HEK293 (cell line): Measurements from ENCODE around the gene TRA2A.
A peak's percentile ranks its signal among the peaks of the same experiment; 100 is the strongest.

Experiments used
- GLIS2 ChIP-seq: fragments of 450-650 bp; formaldehyde crosslinking; IDR thresholded peaks from 2 replicates; pipeline ENCODE4 v1.5.1; 2016; ENCODE audit warnings: missing biosample characterization, missing genetic modification characterization
- MZF1 ChIP-seq: fragments of 450-650 bp; formaldehyde crosslinking; IDR thresholded peaks from 2 replicates; pipeline ENCODE4 v1.5.1; 2017; ENCODE audit warnings: missing biosample characterization, missing genetic modification characterization, borderline replicate concordance
- RBAK ChIP-seq: fragments of 450-650 bp; formaldehyde crosslinking; IDR thresholded peaks from 2 replicates; pipeline ENCODE4 v1.5.1; 2016; ENCODE audit warnings: missing biosample characterization, missing genetic modification characterization
- ZBTB48 ChIP-seq: fragments of 450-650 bp; formaldehyde crosslinking; IDR thresholded peaks from 2 replicates; pipeline ENCODE4 v1.5.1; 2016; ENCODE audit warnings: missing biosample characterization, missing genetic modification characterization
- ZEB2 ChIP-seq: fragments of 450-650 bp; formaldehyde crosslinking; IDR thresholded peaks from 2 replicates; pipeline ENCODE4 v1.5.1; 2016; ENCODE audit warnings: missing biosample characterization, missing genetic modification characterization
- ZFHX2 ChIP-seq: fragments of 450-650 bp; formaldehyde crosslinking; conservative IDR thresholded peaks from 2 replicates; pipeline ENCODE4 v1.5.1; 2016; ENCODE audit warnings: missing biosample characterization, missing genetic modification characterization
- ZFP37 ChIP-seq: fragments of 450-650 bp; formaldehyde crosslinking; IDR thresholded peaks from 2 replicates; pipeline ENCODE4 v1.5.1; 2016; ENCODE audit warnings: missing biosample characterization, missing genetic modification characterization
- ZFP69B ChIP-seq: fragments of 450-650 bp; formaldehyde crosslinking; IDR thresholded peaks from 2 replicates; pipeline ENCODE4 v1.5.1; 2016; ENCODE audit warnings: missing biosample characterization, missing genetic modification characterization
- ZNF138 ChIP-seq: fragments of 450-650 bp; formaldehyde crosslinking; IDR thresholded peaks from 2 replicates; pipeline ENCODE4 v1.5.1; 2016; ENCODE audit warnings: missing biosample characterization, missing genetic modification characterization, borderline replicate concordance
- ZNF202 ChIP-seq: fragments of 450-650 bp; formaldehyde crosslinking; IDR thresholded peaks from 2 replicates; pipeline ENCODE4 v1.5.1; 2016; ENCODE audit warnings: missing biosample characterization, missing genetic modification characterization, borderline replicate concordance
- ZNF529 ChIP-seq: fragments of 450-650 bp; formaldehyde crosslinking; IDR thresholded peaks from 2 replicates; pipeline ENCODE4 v1.5.1; 2017; ENCODE audit warnings: missing genetic modification characterization, missing biosample characterization; ENCODE audit not compliant: insufficient replicate concordance
- ZNF596 ChIP-seq: fragments of 450-650 bp; IDR thresholded peaks from 2 replicates; pipeline ENCODE4 v1.5.0; 2018; ENCODE audit warnings: missing biosample characterization, mild to moderate bottlenecking, missing genetic modification characterization, moderate library complexity
- ZNF610 ChIP-seq: fragments of 450-650 bp; formaldehyde crosslinking; IDR thresholded peaks from 2 replicates; pipeline ENCODE4 v1.5.1; 2016; ENCODE audit warnings: missing biosample characterization, missing genetic modification characterization, borderline replicate concordance
- ZNF626 ChIP-seq: fragments of 450-650 bp; sonication (Bioruptor Pico); formaldehyde crosslinking; IDR thresholded peaks from 2 replicates; pipeline ENCODE4 v1.5.1; 2018; ENCODE audit warnings: missing biosample characterization, missing genetic modification characterization, inconsistent platforms
- ZNF629 ChIP-seq: fragments of 450-650 bp; formaldehyde crosslinking; IDR thresholded peaks from 2 replicates; pipeline ENCODE4 v1.5.1; 2017; ENCODE audit warnings: missing biosample characterization, missing genetic modification characterization
- ZNF776 ChIP-seq: fragments of 450-650 bp; formaldehyde crosslinking; IDR thresholded peaks from 2 replicates; pipeline ENCODE4 v1.5.0; 2017; ENCODE audit warnings: missing biosample characterization, missing genetic modification characterization, borderline replicate concordance
- ZNF785 ChIP-seq: fragments of 450-650 bp; formaldehyde crosslinking; IDR thresholded peaks from 2 replicates; pipeline ENCODE4 v1.5.1; 2016; ENCODE audit warnings: missing biosample characterization, missing genetic modification characterization
- TF ChIP-seq, protein P1 (sequence below): fragments of 450-650 bp; formaldehyde crosslinking; IDR thresholded peaks from 2 replicates; pipeline ENCODE4 v1.5.1; 2016; ENCODE audit warnings: missing biosample characterization, missing genetic modification characterization
- TF ChIP-seq, protein P2 (sequence below): fragments of 450-650 bp; formaldehyde crosslinking; IDR thresholded peaks from 2 replicates; pipeline ENCODE4 v1.5.1; 2016; ENCODE audit warnings: missing biosample characterization, missing genetic modification characterization, borderline replicate concordance
- TF ChIP-seq, protein P3 (sequence below): fragments of 450-650 bp; formaldehyde crosslinking; IDR thresholded peaks from 2 replicates; pipeline ENCODE4 v1.5.1; 2017; ENCODE audit warnings: missing biosample characterization, missing genetic modification characterization
- TF ChIP-seq, protein P4 (sequence below): fragments of 450-650 bp; formaldehyde crosslinking; IDR thresholded peaks from 2 replicates; pipeline ENCODE4 v1.5.1; 2016; ENCODE audit warnings: missing biosample characterization, missing genetic modification characterization
- TF ChIP-seq, protein P5 (sequence below): fragments of 450-650 bp; formaldehyde crosslinking; IDR thresholded peaks from 2 replicates; pipeline ENCODE4 v1.5.1; 2016; ENCODE audit warnings: missing biosample characterization, missing genetic modification characterization, low read depth
- TF ChIP-seq, protein P6 (sequence below): fragments of 450-650 bp; formaldehyde crosslinking; IDR thresholded peaks from 2 replicates; pipeline ENCODE4 v1.5.1; 2016; ENCODE audit warnings: missing biosample characterization, missing genetic modification characterization
- TF ChIP-seq, protein P7 (sequence below): fragments of 450-650 bp; formaldehyde crosslinking; optimal IDR thresholded peaks from 2 replicates; pipeline ENCODE3; 2016; ENCODE audit warnings: missing biosample characterization, mild to moderate bottlenecking, missing genetic modification characterization
- TF ChIP-seq, protein P8 (sequence below): fragments of 450-650 bp; formaldehyde crosslinking; IDR thresholded peaks from 2 replicates; pipeline ENCODE4; 2016; ENCODE audit warnings: missing biosample characterization, missing genetic modification characterization

Gene TRA2A

DNA sequence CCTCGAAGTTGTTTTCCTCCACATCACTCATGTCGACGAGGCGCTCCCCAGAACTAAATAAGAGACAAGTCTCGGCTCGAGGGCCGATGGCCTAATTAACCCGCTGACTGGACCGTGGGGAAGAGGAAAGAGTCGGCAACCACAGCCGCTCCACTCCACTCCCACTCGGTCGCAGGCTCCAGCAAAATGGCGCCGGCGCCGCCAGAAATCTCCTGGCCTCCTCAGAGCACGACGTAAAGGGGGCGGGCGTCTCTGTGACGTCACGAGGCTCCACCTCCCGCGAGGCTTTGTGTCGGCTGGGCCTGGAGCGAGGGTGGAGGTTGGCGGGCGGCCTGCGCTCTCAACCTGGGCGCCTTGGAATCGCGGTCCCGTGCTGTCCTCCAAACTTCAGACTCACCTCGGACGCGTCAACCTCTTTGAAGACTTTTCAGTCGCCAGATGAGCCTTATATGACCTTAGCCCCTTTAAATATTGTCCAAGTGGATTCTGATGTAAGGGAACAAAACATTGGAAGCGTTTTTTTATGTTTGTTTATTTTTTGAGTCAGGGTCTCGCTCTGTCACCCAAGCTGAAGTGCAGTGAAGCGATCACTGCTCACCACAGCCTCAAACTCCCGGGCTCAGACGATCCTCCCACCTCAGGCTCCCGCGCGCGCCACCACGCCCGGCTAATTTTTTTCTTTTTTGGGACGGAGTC lies at the start of gene TRA2A (continued):
- TF ChIP-seq ZNF596 (tag by site-specific recombination) (0 out of 2 replicates have a peak, but pooled peaks have one; percentile 17), ZFHX2 (tag by site-specific recombination) (peak; percentile 29), ZBTB48 (peak; percentile 10; the same call in 1 of the 2 replicates), ZNF202 (no peak), ZNF138 (tag by site-specific recombination) (no peak), ZEB2 (tag by site-specific recombination) (peak; percentile 69), ZFP37 (tag by site-specific recombination) (0 out of 2 replicates have a peak, but pooled peaks have one; percentile 22), ZNF529 (tag by site-specific recombination) (no peak), ZNF629 (tag by site-specific recombination) (peak; percentile 96), RBAK (tag by site-specific recombination) (no peak), ZNF610 (0 out of 2 replicates have a peak, but pooled peaks have one; percentile 38), ZNF626 (tag by site-specific recombination) (no peak), ZFP69B (tag by site-specific recombination) (no peak), ZNF785 (tag by site-specific recombination) (no peak), MZF1 (tag by site-specific recombination) (0 out of 2 replicates have a peak, but pooled peaks have one; percentile 13), GLIS2 (tag by site-specific recombination) (peak; percentile 35; the same call in 1 of the 2 replicates), ZNF776 (tag by site-specific recombination) (no peak)
- TF ChIP-seq, protein P1, sequence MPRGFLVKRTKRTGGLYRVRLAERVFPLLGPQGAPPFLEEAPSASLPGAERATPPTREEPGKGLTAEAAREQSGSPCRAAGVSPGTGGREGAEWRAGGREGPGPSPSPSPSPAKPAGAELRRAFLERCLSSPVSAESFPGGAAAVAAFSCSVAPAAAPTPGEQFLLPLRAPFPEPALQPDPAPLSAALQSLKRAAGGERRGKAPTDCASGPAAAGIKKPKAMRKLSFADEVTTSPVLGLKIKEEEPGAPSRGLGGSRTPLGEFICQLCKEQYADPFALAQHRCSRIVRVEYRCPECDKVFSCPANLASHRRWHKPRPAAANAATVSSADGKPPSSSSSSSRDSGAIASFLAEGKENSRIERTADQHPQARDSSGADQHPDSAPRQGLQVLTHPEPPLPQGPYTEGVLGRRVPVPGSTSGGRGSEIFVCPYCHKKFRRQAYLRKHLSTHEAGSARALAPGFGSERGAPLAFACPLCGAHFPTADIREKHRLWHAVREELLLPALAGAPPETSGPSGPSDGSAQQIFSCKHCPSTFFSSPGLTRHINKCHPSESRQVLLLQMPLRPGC (tag by site-specific recombination) = no peak
- TF ChIP-seq, protein P2, sequence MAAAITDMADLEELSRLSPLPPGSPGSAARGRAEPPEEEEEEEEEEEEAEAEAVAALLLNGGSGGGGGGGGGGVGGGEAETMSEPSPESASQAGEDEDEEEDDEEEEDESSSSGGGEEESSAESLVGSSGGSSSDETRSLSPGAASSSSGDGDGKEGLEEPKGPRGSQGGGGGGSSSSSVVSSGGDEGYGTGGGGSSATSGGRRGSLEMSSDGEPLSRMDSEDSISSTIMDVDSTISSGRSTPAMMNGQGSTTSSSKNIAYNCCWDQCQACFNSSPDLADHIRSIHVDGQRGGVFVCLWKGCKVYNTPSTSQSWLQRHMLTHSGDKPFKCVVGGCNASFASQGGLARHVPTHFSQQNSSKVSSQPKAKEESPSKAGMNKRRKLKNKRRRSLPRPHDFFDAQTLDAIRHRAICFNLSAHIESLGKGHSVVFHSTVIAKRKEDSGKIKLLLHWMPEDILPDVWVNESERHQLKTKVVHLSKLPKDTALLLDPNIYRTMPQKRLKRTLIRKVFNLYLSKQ (tag by site-specific recombination) = no peak
- TF ChIP-seq, protein P3, sequence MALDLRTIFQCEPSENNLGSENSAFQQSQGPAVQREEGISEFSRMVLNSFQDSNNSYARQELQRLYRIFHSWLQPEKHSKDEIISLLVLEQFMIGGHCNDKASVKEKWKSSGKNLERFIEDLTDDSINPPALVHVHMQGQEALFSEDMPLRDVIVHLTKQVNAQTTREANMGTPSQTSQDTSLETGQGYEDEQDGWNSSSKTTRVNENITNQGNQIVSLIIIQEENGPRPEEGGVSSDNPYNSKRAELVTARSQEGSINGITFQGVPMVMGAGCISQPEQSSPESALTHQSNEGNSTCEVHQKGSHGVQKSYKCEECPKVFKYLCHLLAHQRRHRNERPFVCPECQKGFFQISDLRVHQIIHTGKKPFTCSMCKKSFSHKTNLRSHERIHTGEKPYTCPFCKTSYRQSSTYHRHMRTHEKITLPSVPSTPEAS (tag by site-specific recombination) = no peak
- TF ChIP-seq, protein P4, sequence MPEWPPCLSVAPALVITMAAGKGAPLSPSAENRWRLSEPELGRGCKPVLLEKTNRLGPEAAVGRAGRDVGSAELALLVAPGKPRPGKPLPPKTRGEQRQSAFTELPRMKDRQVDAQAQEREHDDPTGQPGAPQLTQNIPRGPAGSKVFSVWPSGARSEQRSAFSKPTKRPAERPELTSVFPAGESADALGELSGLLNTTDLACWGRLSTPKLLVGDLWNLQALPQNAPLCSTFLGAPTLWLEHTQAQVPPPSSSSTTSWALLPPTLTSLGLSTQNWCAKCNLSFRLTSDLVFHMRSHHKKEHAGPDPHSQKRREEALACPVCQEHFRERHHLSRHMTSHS = no peak
- TF ChIP-seq, protein P5, sequence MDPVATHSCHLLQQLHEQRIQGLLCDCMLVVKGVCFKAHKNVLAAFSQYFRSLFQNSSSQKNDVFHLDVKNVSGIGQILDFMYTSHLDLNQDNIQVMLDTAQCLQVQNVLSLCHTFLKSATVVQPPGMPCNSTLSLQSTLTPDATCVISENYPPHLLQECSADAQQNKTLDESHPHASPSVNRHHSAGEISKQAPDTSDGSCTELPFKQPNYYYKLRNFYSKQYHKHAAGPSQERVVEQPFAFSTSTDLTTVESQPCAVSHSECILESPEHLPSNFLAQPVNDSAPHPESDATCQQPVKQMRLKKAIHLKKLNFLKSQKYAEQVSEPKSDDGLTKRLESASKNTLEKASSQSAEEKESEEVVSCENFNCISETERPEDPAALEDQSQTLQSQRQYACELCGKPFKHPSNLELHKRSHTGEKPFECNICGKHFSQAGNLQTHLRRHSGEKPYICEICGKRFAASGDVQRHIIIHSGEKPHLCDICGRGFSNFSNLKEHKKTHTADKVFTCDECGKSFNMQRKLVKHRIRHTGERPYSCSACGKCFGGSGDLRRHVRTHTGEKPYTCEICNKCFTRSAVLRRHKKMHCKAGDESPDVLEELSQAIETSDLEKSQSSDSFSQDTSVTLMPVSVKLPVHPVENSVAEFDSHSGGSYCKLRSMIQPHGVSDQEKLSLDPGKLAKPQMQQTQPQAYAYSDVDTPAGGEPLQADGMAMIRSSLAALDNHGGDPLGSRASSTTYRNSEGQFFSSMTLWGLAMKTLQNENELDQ (tag by site-specific recombination) = no peak
- TF ChIP-seq, protein P6, sequence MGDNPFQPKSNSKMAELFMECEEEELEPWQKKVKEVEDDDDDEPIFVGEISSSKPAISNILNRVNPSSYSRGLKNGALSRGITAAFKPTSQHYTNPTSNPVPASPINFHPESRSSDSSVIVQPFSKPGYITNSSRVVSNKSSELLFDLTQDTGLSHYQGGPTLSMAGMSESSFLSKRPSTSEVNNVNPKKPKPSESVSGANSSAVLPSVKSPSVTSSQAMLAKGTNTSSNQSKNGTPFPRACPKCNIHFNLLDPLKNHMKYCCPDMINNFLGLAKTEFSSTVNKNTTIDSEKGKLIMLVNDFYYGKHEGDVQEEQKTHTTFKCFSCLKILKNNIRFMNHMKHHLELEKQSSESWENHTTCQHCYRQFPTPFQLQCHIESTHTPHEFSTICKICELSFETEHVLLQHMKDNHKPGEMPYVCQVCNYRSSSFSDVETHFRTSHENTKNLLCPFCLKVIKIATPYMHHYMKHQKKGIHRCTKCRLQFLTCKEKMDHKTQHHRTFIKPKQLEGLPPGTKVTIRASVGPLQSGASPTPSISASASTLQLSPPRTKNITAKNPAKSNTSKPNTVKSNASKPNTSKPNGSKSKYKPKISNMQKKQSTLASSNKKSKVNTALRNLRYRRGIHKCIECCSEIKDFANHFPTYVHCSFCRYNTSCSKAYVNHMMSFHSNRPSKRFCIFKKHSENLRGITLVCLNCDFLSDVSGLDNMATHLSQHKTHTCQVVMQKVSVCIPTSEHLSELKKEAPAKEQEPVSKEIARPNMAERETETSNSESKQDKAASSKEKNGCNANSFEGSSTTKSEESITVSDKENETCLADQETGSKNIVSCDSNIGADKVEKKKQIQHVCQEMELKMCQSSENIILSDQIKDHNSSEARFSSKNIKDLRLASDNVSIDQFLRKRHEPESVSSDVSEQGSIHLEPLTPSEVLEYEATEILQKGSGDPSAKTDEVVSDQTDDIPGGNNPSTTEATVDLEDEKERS (tag by site-specific recombination) = 0 out of 2 replicates have a peak, but pooled peaks have one; percentile 28
- TF ChIP-seq, protein P7, sequence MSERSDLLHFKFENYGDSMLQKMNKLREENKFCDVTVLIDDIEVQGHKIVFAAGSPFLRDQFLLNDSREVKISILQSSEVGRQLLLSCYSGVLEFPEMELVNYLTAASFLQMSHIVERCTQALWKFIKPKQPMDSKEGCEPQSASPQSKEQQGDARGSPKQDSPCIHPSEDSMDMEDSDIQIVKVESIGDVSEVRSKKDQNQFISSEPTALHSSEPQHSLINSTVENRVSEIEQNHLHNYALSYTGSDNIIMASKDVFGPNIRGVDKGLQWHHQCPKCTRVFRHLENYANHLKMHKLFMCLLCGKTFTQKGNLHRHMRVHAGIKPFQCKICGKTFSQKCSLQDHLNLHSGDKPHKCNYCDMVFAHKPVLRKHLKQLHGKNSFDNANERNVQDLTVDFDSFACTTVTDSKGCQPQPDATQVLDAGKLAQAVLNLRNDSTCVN = peak; percentile 48
- TF ChIP-seq, protein P8, sequence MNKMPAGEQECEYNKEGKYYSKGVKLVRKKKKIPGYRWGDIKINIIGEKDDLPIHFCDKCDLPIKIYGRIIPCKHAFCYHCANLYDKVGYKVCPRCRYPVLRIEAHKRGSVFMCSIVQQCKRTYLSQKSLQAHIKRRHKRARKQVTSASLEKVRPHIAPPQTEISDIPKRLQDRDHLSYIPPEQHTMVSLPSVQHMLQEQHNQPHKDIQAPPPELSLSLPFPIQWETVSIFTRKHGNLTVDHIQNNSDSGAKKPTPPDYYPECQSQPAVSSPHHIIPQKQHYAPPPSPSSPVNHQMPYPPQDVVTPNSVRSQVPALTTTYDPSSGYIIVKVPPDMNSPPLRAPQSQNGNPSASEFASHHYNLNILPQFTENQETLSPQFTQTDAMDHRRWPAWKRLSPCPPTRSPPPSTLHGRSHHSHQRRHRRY (tag by site-specific recombination) = no peak
